Adrenal gland (tissue), 12 donors: ENCODE data around the gene PTPN14. TPM values are rescaled to one million over a fixed set of nuclear protein-coding genes. Genes with fewer than 3 reads are reported as not detected.

Source experiments
- DNase-seq, 7 donors: peaks; one replicate each; pipeline ENCODE4 v3.0.0-alpha.2; 2019 to 2020
- H3K27ac ChIP-seq, 5 donors: fragments of 200-600 bp; sonication (generic) in 4 of 5; 1 replicate in 3 of 5; 2 replicates in 2 of 5; pipeline versions ENCODE4 v1.5.1 to v1.8.0; 2016 to 2020; ENCODE audit warnings: mild to moderate bottlenecking in 1 of 5
- H3K27me3 ChIP-seq: fragments of 200-600 bp; 2 replicates; pipeline ENCODE4 v1.8.0; 2021
- H3K36me3 ChIP-seq, 2 donors: fragments of 200-600 bp; replicated peaks in 1 of 2; 1 replicate in 1 of 2; 2 replicates in 1 of 2; pipeline versions ENCODE4 v1.5.1 to v1.8.0; 2018 to 2022
- H3K4me1 ChIP-seq, 2 donors: fragments of 200-600 bp; replicated peaks in 1 of 2; 1 replicate in 1 of 2; 2 replicates in 1 of 2; pipeline versions ENCODE4 v1.5.1 to v1.8.0; 2018 to 2021
- H3K4me3 ChIP-seq, 4 donors: fragments of 200-600 bp; sonication (generic) in 3 of 4; one replicate each; pipeline ENCODE4 v1.5.1; 2016 to 2018
- H3K9me3 ChIP-seq, 3 donors: fragments of 200-600 bp; sonication (generic) in 1 of 3; replicated peaks in 1 of 3; 1 replicate in 2 of 3; 2 replicates in 1 of 3; pipeline versions ENCODE4 v1.5.1 to v1.8.0; 2016 to 2021
- CTCF ChIP-seq, 6 experiments: fragments of 450-650 bp in 4 of 6; fragments of 200-600 bp in 2 of 6; sonication (generic) in 1 of 6; IDR thresholded peaks; 1 replicate in 5 of 6; 2 replicates in 1 of 6; pipeline versions ENCODE4 v1.5.1 to v1.8.0; 2016 to 2021; ENCODE audit warnings: antibody characterized with exemption in 6 of 6, mild to moderate bottlenecking in 2 of 6, moderate library complexity in 1 of 6
- POLR2A ChIP-seq, 2 donors: fragments of 450-650 bp; IDR thresholded peaks; one replicate each; pipeline ENCODE4 v1.6.1; 2017; ENCODE audit warnings: antibody characterized with exemption in 2 of 2, mild to moderate bottlenecking in 2 of 2, moderate library complexity in 1 of 2
- WGBS, 4 donors: extraction: QIAGEN DNeasy Blood & Tissue Kit in 2 of 4; methylation state at CpG; one replicate each; pipeline versions ENCODE4 v1.1.5 to v1.1.7; 2013 to 2017; 5-methylcytosine and 5-hydroxymethylcytosine counted together
- intact Hi-C, 2 donors: fragments of 100-400 bp; cut with DNase I; formaldehyde crosslinking; loops; one replicate each; pipeline versions ENCODE4 v1.14.1 to v1.15.0; 2022 to 2023
- polyA plus RNA-seq, 3 donors: library from polyadenylated mRNA; stranded (reverse); fragments of 200-250 nt in 2 of 3; fragments of 350-450 nt in 1 of 3; fragmentation: Illumina TruSeq in 1 of 3; extraction: RNeasy Lipid Tissue Mini Kit (QIAGEN cat#74804) in 1 of 3; gene quantifications; one replicate each; pipeline ENCODE4 v1.2.3, GENCODE V29; 2013 to 2014
- total RNA-seq, 9 donors: library from RNA; depleted of rRNA in 4 of 9; stranded (reverse); fragments of >200 nt in 4 of 9; fragments of 120-200 nt in 1 of 9; fragmentation: NEBNext Ultra II Directional in 1 of 9; extraction: Animal tissue kit (Norgen Biotek cat#: 25700) in 1 of 9; gene quantifications; one replicate each; pipeline versions ENCODE4 v1.1.0 to v1.2.4, GENCODE V29; 2013 to 2023
- donor health status: healthy with polysubstance abuse.
- donor health status: Bipolar disorder and iron deficiency.
- donor health status: DM: yes; HTN: yes; CAD: no.
- donor health status: DM: no; HTN: no; CAD: no.
- donor health status: DM: no; HTN: no; CAD: no.
- donor health status: DM: yes; HTN: yes; CAD: no.

The PTPN14 gene
- total and polyA plus RNA-seq, 12 donors = 7.9 to 96.2 (median 32.0) TPM

DNA sequence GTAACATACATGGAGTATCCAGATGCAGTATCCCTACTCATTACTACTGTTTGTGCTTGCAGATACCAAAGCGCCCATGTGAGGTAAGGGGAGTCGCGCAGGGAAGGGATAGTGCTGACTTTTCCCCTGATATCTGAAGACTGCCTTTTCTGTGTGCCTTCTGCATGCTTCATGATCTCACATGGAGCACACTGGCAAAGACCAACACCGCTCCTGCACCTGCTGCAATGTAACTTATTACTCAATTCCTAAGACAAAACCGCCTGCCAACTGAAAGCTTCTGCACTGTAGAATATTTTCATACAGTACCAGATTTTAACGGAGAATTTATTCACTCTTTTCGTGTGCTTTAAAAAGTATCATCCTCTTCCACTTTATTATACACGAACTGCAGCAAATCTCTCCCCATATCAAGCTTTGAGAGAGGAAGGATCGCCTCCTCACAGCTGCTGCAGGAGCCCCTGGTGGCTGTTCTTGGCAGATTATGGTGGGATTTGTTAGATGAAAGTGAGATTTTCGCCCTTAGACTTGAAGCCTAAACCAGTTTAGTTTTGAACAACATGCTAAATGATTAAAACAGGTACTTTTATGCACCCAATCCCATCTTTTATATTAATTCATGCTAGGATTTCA lies 99.1 kb downstream of the PTPN14 start:
- no peaks in the 10 kb centered on the region for H3K9me3 ChIP-seq
- no peak for DNase-seq
- H3K36me3 ChIP-seq = no peaks in the 10 kb centered on the region
- H3K27me3 ChIP-seq = no peaks in the 10 kb centered on the region
- TF ChIP-seq POLR2A (IDR thresholded peaks at IDR 0.05) (no peak), CTCF (IDR thresholded peaks at IDR 0.05) (no peak)
- H3K27ac ChIP-seq = no peak overlapping the region
- intact Hi-C loops = no loop called here
- H3K4me3 ChIP-seq = no peak overlapping the region
- WGBS, 4 donors = 82 to 93% (median 90%) methylated on average over 10 of the region's 10 CpGs
- H3K4me1 ChIP-seq = peaks cover 11 to 17% of the 10 kb centered on the region in 2 donors

- Histone ChIP-seq H3K4me3 (no peak overlapping the region), H3K36me3 (no peaks in the 10 kb centered on the region), H3K9me3 (no peaks in the 10 kb centered on the region), H3K27me3 (no peaks in the 10 kb centered on the region), H3K27ac (no peak overlapping the region), H3K4me1 (peaks cover 11 to 17% of the 10 kb centered on the region in 2 donors)
- TF ChIP-seq POLR2A (IDR thresholded peaks at IDR 0.05) (no peak), CTCF (IDR thresholded peaks at IDR 0.05) (no peak)
- no peak for DNase-seq
- 85 to 91% (median 89%) methylated on average over 4 of the region's 4 CpGs for WGBS, 4 donors
- intact Hi-C loops = no loop called here
Measured at GRCh38 chr1:214451596-214451995, 99.8 kb downstream of the PTPN14 start.

- Histone ChIP-seq H3K9me3 (no peaks in the 10 kb centered on the region), H3K36me3 (no peaks in the 10 kb centered on the region), H3K27ac (no peak overlapping the region), H3K4me3 (no peak overlapping the region), H3K4me1 (peaks cover under 1 to 12% of the 10 kb centered on the region in 2 donors), H3K27me3 (no peaks in the 10 kb centered on the region)
- intact Hi-C loops = no loop called here
- WGBS, 4 donors = 90 to 97% (median 94%) methylated on average over 3 of the region's 3 CpGs
- no peak for DNase-seq
- TF ChIP-seq POLR2A (IDR thresholded peaks at IDR 0.05) = no peak
- no peak for TF ChIP-seq CTCF (IDR thresholded peaks at IDR 0.05)
Measured at GRCh38 chr1:214449371-214449770, 102.0 kb downstream of the PTPN14 start.

- no peak overlapping the region for H3K27ac ChIP-seq
- H3K27me3 ChIP-seq = no peaks in the 10 kb centered on the region
- TF ChIP-seq CTCF (IDR thresholded peaks at IDR 0.05) (no peak), POLR2A (IDR thresholded peaks at IDR 0.05) (no peak)
- DNase-seq = no peak
- intact Hi-C loops = no loop called here
- H3K4me1 ChIP-seq = peaks cover 0 to 14% of the 10 kb centered on the region in 2 donors
- WGBS, 4 donors = 90 to 100% (median 94%) methylated on average over 2 of the region's 2 CpGs
- no peak overlapping the region for H3K4me3 ChIP-seq
- no peaks in the 10 kb centered on the region for H3K36me3 ChIP-seq
- no peaks in the 10 kb centered on the region for H3K9me3 ChIP-seq
Measured at GRCh38 chr1:214448536-214448935, 102.9 kb downstream of the PTPN14 start.
